ENCODE results near the gene BEST4. TPM values are rescaled to one million over a fixed set of nuclear protein-coding genes. Genes with fewer than 3 reads are reported as not detected.
"Not testable (repeated sequence)": the region's sequence is repeated elsewhere in the genome, so short reads cannot be mapped to it uniquely, and the experiment has no call there.

The BEST4 gene
- total RNA-seq, 1 experiment from 2014 or later: not detected

- DNase-seq (no peak), ATAC-seq (peak; percentile 18; the same call in 1 of the 2 replicates)
- H3K27me3 ChIP-seq (ENCODE audit: low read length): no peaks in the 10 kb centered on the region
- H3F3A ChIP-seq (ENCODE audit: low read length, unreplicated experiment): no peaks in the 10 kb centered on the region
- H3K9me2 ChIP-seq (replicated peaks; ENCODE audit: low read length): no peaks in the 10 kb centered on the region
- no peak overlapping the region for H3K4me2 ChIP-seq (ENCODE audit: low read length)
- BruUV-seq (replicated peaks): no TSS peak
- H3K9ac ChIP-seq (ENCODE audit: low read length): no peak overlapping the region
- no peaks in the 10 kb centered on the region for H3K36me3 ChIP-seq (ENCODE audit: low read depth, low read length)
- ChIA-PET POLR2A (ENCODE audit: unreplicated experiment) (no interaction called here), CTCF (no interaction called here)
- no peak for TF ChIP-seq EZH2phosphoT487 (IDR thresholded peaks at IDR 0.05; ENCODE audit: borderline replicate concordance, low read length)
- no peak for TF ChIP-seq EZH2 (IDR thresholded peaks at IDR 0.05; ENCODE audit: low read length, unreplicated experiment)
- TF ChIP-seq, protein P1, sequence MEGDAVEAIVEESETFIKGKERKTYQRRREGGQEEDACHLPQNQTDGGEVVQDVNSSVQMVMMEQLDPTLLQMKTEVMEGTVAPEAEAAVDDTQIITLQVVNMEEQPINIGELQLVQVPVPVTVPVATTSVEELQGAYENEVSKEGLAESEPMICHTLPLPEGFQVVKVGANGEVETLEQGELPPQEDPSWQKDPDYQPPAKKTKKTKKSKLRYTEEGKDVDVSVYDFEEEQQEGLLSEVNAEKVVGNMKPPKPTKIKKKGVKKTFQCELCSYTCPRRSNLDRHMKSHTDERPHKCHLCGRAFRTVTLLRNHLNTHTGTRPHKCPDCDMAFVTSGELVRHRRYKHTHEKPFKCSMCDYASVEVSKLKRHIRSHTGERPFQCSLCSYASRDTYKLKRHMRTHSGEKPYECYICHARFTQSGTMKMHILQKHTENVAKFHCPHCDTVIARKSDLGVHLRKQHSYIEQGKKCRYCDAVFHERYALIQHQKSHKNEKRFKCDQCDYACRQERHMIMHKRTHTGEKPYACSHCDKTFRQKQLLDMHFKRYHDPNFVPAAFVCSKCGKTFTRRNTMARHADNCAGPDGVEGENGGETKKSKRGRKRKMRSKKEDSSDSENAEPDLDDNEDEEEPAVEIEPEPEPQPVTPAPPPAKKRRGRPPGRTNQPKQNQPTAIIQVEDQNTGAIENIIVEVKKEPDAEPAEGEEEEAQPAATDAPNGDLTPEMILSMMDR (conservative IDR thresholded peaks at IDR 0.05; ENCODE audit: low read depth, low read length): no peak
- no peak overlapping the region for H3K27ac ChIP-seq (ENCODE audit: low read length)
- no peaks in the 10 kb centered on the region for H3K9me3 ChIP-seq (ENCODE audit: low read length)
- H4K20me1 ChIP-seq (ENCODE audit: low read length): no peaks in the 10 kb centered on the region
- intact Hi-C loops (cut with micrococcal nuclease): no loop called here
- H3K4me1 ChIP-seq (ENCODE audit: insufficient read depth, low read length): no peaks in the 10 kb centered on the region
- no peak overlapping the region for H2AFZ ChIP-seq (ENCODE audit: low read length)
- no peak overlapping the region for H3K4me3 ChIP-seq (ENCODE audit: low read length)
- no peaks in the 10 kb centered on the region for H3K79me2 ChIP-seq (ENCODE audit: low read length)
Measured at GRCh38 chr1:44826375-44827196, 38.6 kb upstream of the BEST4 start.

DNA sequence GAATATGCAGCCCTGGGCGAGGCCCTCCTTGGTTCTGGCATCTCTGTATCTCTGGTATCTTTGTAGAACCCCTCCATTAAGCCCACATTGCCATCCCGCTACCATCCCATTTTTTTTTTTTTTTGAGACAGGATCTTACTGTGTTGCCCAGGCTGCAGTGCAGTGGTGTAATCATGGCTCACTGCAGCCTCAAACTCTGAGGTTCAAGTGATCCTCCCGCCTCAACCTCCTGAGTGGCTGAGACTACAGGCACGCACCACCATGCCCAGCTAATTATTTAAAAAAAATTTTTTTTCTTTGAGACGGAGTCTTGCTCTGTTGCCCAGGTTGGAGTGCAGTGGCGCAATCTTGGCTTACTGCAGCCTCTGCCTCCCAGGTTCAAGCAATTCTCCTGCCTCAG lies 36.4 kb upstream of the BEST4 start:
- POLR2A ChIA-PET (ENCODE audit: unreplicated experiment); H3K4me3 ChIP-seq (ENCODE audit: low read length); H3K36me3 ChIP-seq (ENCODE audit: low read depth, low read length): not testable (repeated sequence)

DNA sequence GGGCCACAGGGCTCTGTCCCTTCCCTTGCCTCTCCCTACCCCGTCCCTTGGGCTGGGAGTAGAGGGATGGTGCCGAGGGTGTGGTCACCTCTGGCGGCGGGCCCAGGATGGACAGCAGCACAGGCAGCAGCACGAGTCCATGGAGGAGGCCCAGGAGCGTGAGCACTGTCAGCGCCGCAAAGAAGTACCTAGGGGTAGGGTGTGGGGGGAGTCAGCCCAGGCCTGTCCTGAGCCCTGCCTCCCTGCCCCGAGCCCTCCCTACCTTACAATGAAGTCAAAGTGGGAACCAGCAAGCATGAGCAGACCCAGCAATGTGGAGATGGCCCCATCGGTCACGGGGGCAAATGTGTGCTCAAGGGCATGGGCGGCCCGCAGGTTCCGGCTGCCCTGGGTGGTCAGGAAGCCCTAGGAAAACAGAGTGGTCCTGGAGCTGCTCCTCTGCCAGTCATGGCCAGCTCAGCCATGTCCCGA lies 35.0 kb upstream of the BEST4 start:
- CTCF ChIA-PET: no interaction called here
- BruUV-seq (replicated peaks): no TSS peak
- Histone ChIP-seq H3F3A (ENCODE audit: low read length, unreplicated experiment) (no peaks in the 10 kb centered on the region), H4K20me1 (ENCODE audit: low read length) (no peaks in the 10 kb centered on the region), H3K4me1 (ENCODE audit: insufficient read depth, low read length) (no peaks in the 10 kb centered on the region; the same call in 1 of the 2 replicates), H3K27ac (ENCODE audit: low read length) (no peak overlapping the region), H3K27me3 (ENCODE audit: low read length) (no peaks in the 10 kb centered on the region), H3K9ac (ENCODE audit: low read length) (no peak overlapping the region), H3K9me3 (ENCODE audit: low read length) (no peaks in the 10 kb centered on the region), H3K4me3 (ENCODE audit: low read length) (no peak overlapping the region), H3K36me3 (ENCODE audit: low read depth, low read length) (no peaks in the 10 kb centered on the region), H3K79me2 (ENCODE audit: low read length) (no peaks in the 10 kb centered on the region), H2AFZ (ENCODE audit: low read length) (no peak overlapping the region), H3K4me2 (ENCODE audit: low read length) (no peak overlapping the region), H3K9me2 (replicated peaks; ENCODE audit: low read length) (no peaks in the 10 kb centered on the region)
- no peak for ATAC-seq
- TF ChIP-seq, protein P1 (conservative IDR thresholded peaks at IDR 0.05; ENCODE audit: low read depth, low read length): no peak
- TF ChIP-seq EZH2phosphoT487 (IDR thresholded peaks at IDR 0.05; ENCODE audit: borderline replicate concordance, low read length) (no peak), EZH2 (IDR thresholded peaks at IDR 0.05; ENCODE audit: low read length, unreplicated experiment) (no peak)
- intact Hi-C loops (cut with micrococcal nuclease): no loop called here
- DNase-seq: no peak
- POLR2A ChIA-PET (ENCODE audit: unreplicated experiment): no interaction called here

More for the DNA sequence above, 36.4 kb upstream of the BEST4 start:
- H3K4me2 ChIP-seq (ENCODE audit: low read length); H3K9me2 ChIP-seq (replicated peaks; ENCODE audit: low read length); intact Hi-C loops (cut with micrococcal nuclease); H3F3A ChIP-seq (ENCODE audit: low read length, unreplicated experiment); ATAC-seq; H3K9me3 ChIP-seq (ENCODE audit: low read length); H3K79me2 ChIP-seq (ENCODE audit: low read length); H3K4me1 ChIP-seq (ENCODE audit: insufficient read depth, low read length); H2AFZ ChIP-seq (ENCODE audit: low read length); H3K9ac ChIP-seq (ENCODE audit: low read length); DNase-seq; BruUV-seq (replicated peaks); CTCF ChIA-PET; H3K27me3 ChIP-seq (ENCODE audit: low read length); H4K20me1 ChIP-seq (ENCODE audit: low read length); H3K27ac ChIP-seq (ENCODE audit: low read length): not testable (repeated sequence)
